WTC11 (cell line): ENCODE measurements around the gene MAB21L3.

ENCODE experiments used
- CTCF ChIP-seq: fragments of 200-600 bp; IDR thresholded peaks from 2 replicates; pipeline ENCODE4 v1.8.0; 2022; ENCODE audit warnings: antibody characterized with exemption
- MAX ChIP-seq: sonication (generic); formaldehyde crosslinking; IDR thresholded peaks from 2 replicates; pipeline ENCODE4 v1.8.0; 2022; ENCODE audit warnings: mild to moderate bottlenecking, missing genetic modification reagents
- NFYB ChIP-seq: sonication (generic); formaldehyde crosslinking; conservative IDR thresholded peaks from 2 replicates; pipeline ENCODE4 v1.8.0; 2022; ENCODE audit warnings: low read depth, missing genetic modification reagents

- no peak for TF ChIP-seq MAX (CRISPR knock-in tag)
- TF ChIP-seq CTCF, result no peak
- TF ChIP-seq NFYB (CRISPR knock-in tag), result no peak
Observed at GRCh38 chr1:116150368-116150767, 39.2 kb downstream of the MAB21L3 start.
